WTC11 (cell line): ENCODE data around the gene WWC1. TPM values are rescaled to one million over a fixed set of nuclear protein-coding genes. Genes with fewer than 3 reads are reported as not detected.

Experiments used
- ATAC-seq: fragments of 200-7000 bp; cut with Tn5 transposase; 2 replicates; pipeline ENCODE4 v1.10.0; 2021; ENCODE audit warnings: mild to moderate bottlenecking, moderate library complexity
- CTCF ChIA-PET: fragments of 300-600 bp; sonication (Branson Sonifier 250); formaldehyde crosslinking; loops from one replicate; lab custom pipeline; 2021; ENCODE audit warnings: antibody characterized with exemption; lab: Charles Lee
- POLR2A ChIA-PET: fragments of 350-600 bp; sonication (Branson Sonifier 250); formaldehyde crosslinking; loops from one replicate; lab custom pipeline; 2021; ENCODE audit warnings: antibody characterized with exemption; lab: Charles Lee
- DNase-seq: peaks from one replicate; pipeline ENCODE4 v3.0.0; 2021; ENCODE audit warnings: low spot score
- H3K27ac Mint-ChIP-seq: 2 replicates; pipeline ENCODE4 v1.8.0; 2021; ENCODE audit warnings: mixed read lengths
- H3K27me3 Mint-ChIP-seq: 2 replicates; pipeline ENCODE4 v1.8.0; 2021; ENCODE audit warnings: low read depth, mild to moderate bottlenecking, moderate library complexity, mixed read lengths
- H3K36me3 Mint-ChIP-seq: 2 replicates; pipeline ENCODE4 v1.8.0; 2021; ENCODE audit warnings: mixed read lengths
- H3K4me1 Mint-ChIP-seq: 2 replicates; pipeline ENCODE4 v1.8.0; 2022; ENCODE audit warnings: mixed read lengths
- H3K4me3 Mint-ChIP-seq: 2 replicates; pipeline ENCODE4 v1.8.0; 2021; ENCODE audit warnings: mild to moderate bottlenecking, moderate library complexity, mixed read lengths
- H3K9me3 Mint-ChIP-seq: 2 replicates; pipeline ENCODE4 v1.8.0; 2021; ENCODE audit warnings: mixed read lengths
- FOXJ3 ChIP-seq: sonication (generic); formaldehyde crosslinking; IDR thresholded peaks from 2 replicates; pipeline ENCODE4 v1.9.0; 2021; ENCODE audit warnings: missing genetic modification reagents, mild to moderate bottlenecking, borderline replicate concordance
- FOXP4 ChIP-seq: sonication (generic); formaldehyde crosslinking; IDR thresholded peaks from 2 replicates; pipeline ENCODE4 v1.8.0; 2022; ENCODE audit warnings: mild to moderate bottlenecking, missing genetic modification reagents
- HMGA2 ChIP-seq: fragments of 250-450 bp; sonication (Bioruptor Pico); IDR thresholded peaks from 2 replicates; pipeline ENCODE4 v1.4.0; 2021; ENCODE audit warnings: mild to moderate bottlenecking, moderate library complexity
- JUN ChIP-seq: sonication (generic); formaldehyde crosslinking; IDR thresholded peaks from 2 replicates; pipeline ENCODE4 v1.8.0; 2023; ENCODE audit warnings: mild to moderate bottlenecking, missing genetic modification reagents
- NR2C2 ChIP-seq: sonication (generic); formaldehyde crosslinking; IDR thresholded peaks from 2 replicates; pipeline ENCODE4 v1.8.0; 2022; ENCODE audit warnings: mild to moderate bottlenecking, missing genetic modification reagents
- RELA ChIP-seq: sonication (generic); formaldehyde crosslinking; IDR thresholded peaks from 2 replicates; pipeline ENCODE4 v1.8.1; 2022; ENCODE audit warnings: missing genetic modification reagents, mild to moderate bottlenecking, borderline replicate concordance
- SP1 ChIP-seq: sonication (generic); formaldehyde crosslinking; conservative IDR thresholded peaks from 2 replicates; pipeline ENCODE4 v1.8.1; 2022; ENCODE audit warnings: missing genetic modification reagents
- TEAD1 ChIP-seq: sonication (generic); formaldehyde crosslinking; IDR thresholded peaks from 2 replicates; pipeline ENCODE4 v1.8.0; 2022; ENCODE audit warnings: mild to moderate bottlenecking, missing genetic modification reagents
- TP53 ChIP-seq: sonication (generic); formaldehyde crosslinking; IDR thresholded peaks from 2 replicates; pipeline ENCODE4 v1.8.1; 2023; ENCODE audit warnings: mild to moderate bottlenecking, missing genetic modification reagents
- total RNA-seq: library from RNA; stranded (reverse); gene quantifications from 3 replicates; pipeline ENCODE4 v1.2.3, GENCODE V29; 2021
- TF ChIP-seq, protein P1 (sequence below): sonication (generic); formaldehyde crosslinking; IDR thresholded peaks from 2 replicates; pipeline ENCODE4 v1.8.1; 2023; ENCODE audit warnings: mild to moderate bottlenecking, missing genetic modification reagents, borderline replicate concordance
- TF ChIP-seq, protein P2 (sequence below): sonication (generic); formaldehyde crosslinking; IDR thresholded peaks from 2 replicates; pipeline ENCODE4 v1.8.1; 2023; ENCODE audit warnings: mild to moderate bottlenecking, missing genetic modification reagents
- TF ChIP-seq, protein P3 (sequence below): sonication (generic); formaldehyde crosslinking; IDR thresholded peaks from 2 replicates; pipeline ENCODE4 v1.8.0; 2023; ENCODE audit warnings: mild to moderate bottlenecking, missing genetic modification reagents
- TF ChIP-seq, protein P4 (sequence below): fragments of 250-450 bp; sonication (Bioruptor Pico); IDR thresholded peaks from 2 replicates; pipeline ENCODE4 v1.9.0; 2021; ENCODE audit warnings: mild to moderate bottlenecking, borderline replicate concordance
- TF ChIP-seq, protein P5 (sequence below): sonication (generic); formaldehyde crosslinking; conservative IDR thresholded peaks from 2 replicates; pipeline ENCODE4 v1.8.1; 2023; ENCODE audit warnings: mild to moderate bottlenecking, low read depth, missing genetic modification reagents, moderate library complexity

The WWC1 gene
- total RNA-seq, 1 experiment from 2014 or later = 48.4 TPM

GRCh38 chr5:168420461-168420860 lies 129.0 kb downstream of the WWC1 start:
- peaks cover 12% of the 10 kb centered on the region; the same call in 1 of the 2 replicates for H3K36me3 Mint-ChIP-seq
- no peak overlapping the region for H3K27ac Mint-ChIP-seq
- DNase-seq (no peak), ATAC-seq (no peak)
- ChIA-PET CTCF (interaction anchor here (0.7 kb wide), 1 partner anchor 126 kb away, joined by 4 read pairs; no protein-coding TSS in a partner anchor), POLR2A (no interaction called here)
- no peaks in the 10 kb centered on the region for H3K27me3 Mint-ChIP-seq
- no peak for TF ChIP-seq TP53 (CRISPR knock-in tag)
- TF ChIP-seq, protein P1, sequence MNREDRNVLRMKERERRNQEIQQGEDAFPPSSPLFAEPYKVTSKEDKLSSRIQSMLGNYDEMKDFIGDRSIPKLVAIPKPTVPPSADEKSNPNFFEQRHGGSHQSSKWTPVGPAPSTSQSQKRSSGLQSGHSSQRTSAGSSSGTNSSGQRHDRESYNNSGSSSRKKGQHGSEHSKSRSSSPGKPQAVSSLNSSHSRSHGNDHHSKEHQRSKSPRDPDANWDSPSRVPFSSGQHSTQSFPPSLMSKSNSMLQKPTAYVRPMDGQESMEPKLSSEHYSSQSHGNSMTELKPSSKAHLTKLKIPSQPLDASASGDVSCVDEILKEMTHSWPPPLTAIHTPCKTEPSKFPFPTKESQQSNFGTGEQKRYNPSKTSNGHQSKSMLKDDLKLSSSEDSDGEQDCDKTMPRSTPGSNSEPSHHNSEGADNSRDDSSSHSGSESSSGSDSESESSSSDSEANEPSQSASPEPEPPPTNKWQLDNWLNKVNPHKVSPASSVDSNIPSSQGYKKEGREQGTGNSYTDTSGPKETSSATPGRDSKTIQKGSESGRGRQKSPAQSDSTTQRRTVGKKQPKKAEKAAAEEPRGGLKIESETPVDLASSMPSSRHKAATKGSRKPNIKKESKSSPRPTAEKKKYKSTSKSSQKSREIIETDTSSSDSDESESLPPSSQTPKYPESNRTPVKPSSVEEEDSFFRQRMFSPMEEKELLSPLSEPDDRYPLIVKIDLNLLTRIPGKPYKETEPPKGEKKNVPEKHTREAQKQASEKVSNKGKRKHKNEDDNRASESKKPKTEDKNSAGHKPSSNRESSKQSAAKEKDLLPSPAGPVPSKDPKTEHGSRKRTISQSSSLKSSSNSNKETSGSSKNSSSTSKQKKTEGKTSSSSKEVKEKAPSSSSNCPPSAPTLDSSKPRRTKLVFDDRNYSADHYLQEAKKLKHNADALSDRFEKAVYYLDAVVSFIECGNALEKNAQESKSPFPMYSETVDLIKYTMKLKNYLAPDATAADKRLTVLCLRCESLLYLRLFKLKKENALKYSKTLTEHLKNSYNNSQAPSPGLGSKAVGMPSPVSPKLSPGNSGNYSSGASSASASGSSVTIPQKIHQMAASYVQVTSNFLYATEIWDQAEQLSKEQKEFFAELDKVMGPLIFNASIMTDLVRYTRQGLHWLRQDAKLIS (CRISPR knock-in tag) = no peak
- no peak for TF ChIP-seq HMGA2 (CRISPR knock-in tag)
- TF ChIP-seq, protein P2, sequence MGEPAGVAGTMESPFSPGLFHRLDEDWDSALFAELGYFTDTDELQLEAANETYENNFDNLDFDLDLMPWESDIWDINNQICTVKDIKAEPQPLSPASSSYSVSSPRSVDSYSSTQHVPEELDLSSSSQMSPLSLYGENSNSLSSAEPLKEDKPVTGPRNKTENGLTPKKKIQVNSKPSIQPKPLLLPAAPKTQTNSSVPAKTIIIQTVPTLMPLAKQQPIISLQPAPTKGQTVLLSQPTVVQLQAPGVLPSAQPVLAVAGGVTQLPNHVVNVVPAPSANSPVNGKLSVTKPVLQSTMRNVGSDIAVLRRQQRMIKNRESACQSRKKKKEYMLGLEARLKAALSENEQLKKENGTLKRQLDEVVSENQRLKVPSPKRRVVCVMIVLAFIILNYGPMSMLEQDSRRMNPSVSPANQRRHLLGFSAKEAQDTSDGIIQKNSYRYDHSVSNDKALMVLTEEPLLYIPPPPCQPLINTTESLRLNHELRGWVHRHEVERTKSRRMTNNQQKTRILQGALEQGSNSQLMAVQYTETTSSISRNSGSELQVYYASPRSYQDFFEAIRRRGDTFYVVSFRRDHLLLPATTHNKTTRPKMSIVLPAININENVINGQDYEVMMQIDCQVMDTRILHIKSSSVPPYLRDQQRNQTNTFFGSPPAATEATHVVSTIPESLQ (CRISPR knock-in tag) = no peak
- TF ChIP-seq, protein P3, sequence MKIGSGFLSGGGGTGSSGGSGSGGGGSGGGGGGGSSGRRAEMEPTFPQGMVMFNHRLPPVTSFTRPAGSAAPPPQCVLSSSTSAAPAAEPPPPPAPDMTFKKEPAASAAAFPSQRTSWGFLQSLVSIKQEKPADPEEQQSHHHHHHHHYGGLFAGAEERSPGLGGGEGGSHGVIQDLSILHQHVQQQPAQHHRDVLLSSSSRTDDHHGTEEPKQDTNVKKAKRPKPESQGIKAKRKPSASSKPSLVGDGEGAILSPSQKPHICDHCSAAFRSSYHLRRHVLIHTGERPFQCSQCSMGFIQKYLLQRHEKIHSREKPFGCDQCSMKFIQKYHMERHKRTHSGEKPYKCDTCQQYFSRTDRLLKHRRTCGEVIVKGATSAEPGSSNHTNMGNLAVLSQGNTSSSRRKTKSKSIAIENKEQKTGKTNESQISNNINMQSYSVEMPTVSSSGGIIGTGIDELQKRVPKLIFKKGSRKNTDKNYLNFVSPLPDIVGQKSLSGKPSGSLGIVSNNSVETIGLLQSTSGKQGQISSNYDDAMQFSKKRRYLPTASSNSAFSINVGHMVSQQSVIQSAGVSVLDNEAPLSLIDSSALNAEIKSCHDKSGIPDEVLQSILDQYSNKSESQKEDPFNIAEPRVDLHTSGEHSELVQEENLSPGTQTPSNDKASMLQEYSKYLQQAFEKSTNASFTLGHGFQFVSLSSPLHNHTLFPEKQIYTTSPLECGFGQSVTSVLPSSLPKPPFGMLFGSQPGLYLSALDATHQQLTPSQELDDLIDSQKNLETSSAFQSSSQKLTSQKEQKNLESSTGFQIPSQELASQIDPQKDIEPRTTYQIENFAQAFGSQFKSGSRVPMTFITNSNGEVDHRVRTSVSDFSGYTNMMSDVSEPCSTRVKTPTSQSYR (CRISPR knock-in tag) = no peak
- TF ChIP-seq, protein P4, sequence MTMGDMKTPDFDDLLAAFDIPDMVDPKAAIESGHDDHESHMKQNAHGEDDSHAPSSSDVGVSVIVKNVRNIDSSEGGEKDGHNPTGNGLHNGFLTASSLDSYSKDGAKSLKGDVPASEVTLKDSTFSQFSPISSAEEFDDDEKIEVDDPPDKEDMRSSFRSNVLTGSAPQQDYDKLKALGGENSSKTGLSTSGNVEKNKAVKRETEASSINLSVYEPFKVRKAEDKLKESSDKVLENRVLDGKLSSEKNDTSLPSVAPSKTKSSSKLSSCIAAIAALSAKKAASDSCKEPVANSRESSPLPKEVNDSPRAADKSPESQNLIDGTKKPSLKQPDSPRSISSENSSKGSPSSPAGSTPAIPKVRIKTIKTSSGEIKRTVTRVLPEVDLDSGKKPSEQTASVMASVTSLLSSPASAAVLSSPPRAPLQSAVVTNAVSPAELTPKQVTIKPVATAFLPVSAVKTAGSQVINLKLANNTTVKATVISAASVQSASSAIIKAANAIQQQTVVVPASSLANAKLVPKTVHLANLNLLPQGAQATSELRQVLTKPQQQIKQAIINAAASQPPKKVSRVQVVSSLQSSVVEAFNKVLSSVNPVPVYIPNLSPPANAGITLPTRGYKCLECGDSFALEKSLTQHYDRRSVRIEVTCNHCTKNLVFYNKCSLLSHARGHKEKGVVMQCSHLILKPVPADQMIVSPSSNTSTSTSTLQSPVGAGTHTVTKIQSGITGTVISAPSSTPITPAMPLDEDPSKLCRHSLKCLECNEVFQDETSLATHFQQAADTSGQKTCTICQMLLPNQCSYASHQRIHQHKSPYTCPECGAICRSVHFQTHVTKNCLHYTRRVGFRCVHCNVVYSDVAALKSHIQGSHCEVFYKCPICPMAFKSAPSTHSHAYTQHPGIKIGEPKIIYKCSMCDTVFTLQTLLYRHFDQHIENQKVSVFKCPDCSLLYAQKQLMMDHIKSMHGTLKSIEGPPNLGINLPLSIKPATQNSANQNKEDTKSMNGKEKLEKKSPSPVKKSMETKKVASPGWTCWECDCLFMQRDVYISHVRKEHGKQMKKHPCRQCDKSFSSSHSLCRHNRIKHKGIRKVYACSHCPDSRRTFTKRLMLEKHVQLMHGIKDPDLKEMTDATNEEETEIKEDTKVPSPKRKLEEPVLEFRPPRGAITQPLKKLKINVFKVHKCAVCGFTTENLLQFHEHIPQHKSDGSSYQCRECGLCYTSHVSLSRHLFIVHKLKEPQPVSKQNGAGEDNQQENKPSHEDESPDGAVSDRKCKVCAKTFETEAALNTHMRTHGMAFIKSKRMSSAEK = no peak
- no peak for TF ChIP-seq TEAD1 (CRISPR knock-in tag)
- no peak for TF ChIP-seq FOXP4 (CRISPR knock-in tag)
- no peak for TF ChIP-seq NR2C2
- no peaks in the 10 kb centered on the region for H3K4me1 Mint-ChIP-seq
- no peak overlapping the region for H3K4me3 Mint-ChIP-seq
- no peaks in the 10 kb centered on the region for H3K9me3 Mint-ChIP-seq

GRCh38 chr5:168422431-168422830 lies 131.0 kb downstream of the WWC1 start:
- ChIA-PET CTCF (interaction anchor here (0.8 to 2.3 kb wide), 4 partner anchors 13 to 153 kb away, joined by 3 to 26 read pairs (median 7); no protein-coding TSS in a partner anchor), POLR2A (no interaction called here)
- H3K4me3 Mint-ChIP-seq = no peak overlapping the region
- no peak overlapping the region for H3K27ac Mint-ChIP-seq
- no peaks in the 10 kb centered on the region for H3K4me1 Mint-ChIP-seq
- peaks cover 6% of the 10 kb centered on the region; the same call in 1 of the 2 replicates for H3K36me3 Mint-ChIP-seq
- H3K27me3 Mint-ChIP-seq = no peaks in the 10 kb centered on the region
- DNase-seq = no peak
- ATAC-seq = peak; percentile 84
- no peaks in the 10 kb centered on the region for H3K9me3 Mint-ChIP-seq
- no peak for TF ChIP-seq JUN (CRISPR knock-in tag)
- TF ChIP-seq TEAD1 (CRISPR knock-in tag) = no peak
- no peak for TF ChIP-seq RELA (CRISPR knock-in tag)
- TF ChIP-seq, protein P5, sequence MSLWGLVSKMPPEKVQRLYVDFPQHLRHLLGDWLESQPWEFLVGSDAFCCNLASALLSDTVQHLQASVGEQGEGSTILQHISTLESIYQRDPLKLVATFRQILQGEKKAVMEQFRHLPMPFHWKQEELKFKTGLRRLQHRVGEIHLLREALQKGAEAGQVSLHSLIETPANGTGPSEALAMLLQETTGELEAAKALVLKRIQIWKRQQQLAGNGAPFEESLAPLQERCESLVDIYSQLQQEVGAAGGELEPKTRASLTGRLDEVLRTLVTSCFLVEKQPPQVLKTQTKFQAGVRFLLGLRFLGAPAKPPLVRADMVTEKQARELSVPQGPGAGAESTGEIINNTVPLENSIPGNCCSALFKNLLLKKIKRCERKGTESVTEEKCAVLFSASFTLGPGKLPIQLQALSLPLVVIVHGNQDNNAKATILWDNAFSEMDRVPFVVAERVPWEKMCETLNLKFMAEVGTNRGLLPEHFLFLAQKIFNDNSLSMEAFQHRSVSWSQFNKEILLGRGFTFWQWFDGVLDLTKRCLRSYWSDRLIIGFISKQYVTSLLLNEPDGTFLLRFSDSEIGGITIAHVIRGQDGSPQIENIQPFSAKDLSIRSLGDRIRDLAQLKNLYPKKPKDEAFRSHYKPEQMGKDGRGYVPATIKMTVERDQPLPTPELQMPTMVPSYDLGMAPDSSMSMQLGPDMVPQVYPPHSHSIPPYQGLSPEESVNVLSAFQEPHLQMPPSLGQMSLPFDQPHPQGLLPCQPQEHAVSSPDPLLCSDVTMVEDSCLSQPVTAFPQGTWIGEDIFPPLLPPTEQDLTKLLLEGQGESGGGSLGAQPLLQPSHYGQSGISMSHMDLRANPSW (CRISPR knock-in tag) = no peak
- no peak for TF ChIP-seq TP53 (CRISPR knock-in tag)
- no peak for TF ChIP-seq NR2C2
- no peak for TF ChIP-seq FOXJ3 (CRISPR knock-in tag)
- no peak for TF ChIP-seq SP1 (CRISPR knock-in tag)
